Erythroblast (primary cell): Measurements from ENCODE around the gene RGMA.

ENCODE experiments used
- GATA1 ChIP-seq: IDR thresholded peaks from 2 replicates; pipeline ENCODE4 v1.6.1; 2011; ENCODE audit warnings: low read depth, mild to moderate bottlenecking, control low read depth, low read length, moderate library complexity
- POLR2A ChIP-seq: IDR thresholded peaks from 2 replicates; pipeline ENCODE4 v1.6.1; 2011; ENCODE audit warnings: mild to moderate bottlenecking, low read length

DNA sequence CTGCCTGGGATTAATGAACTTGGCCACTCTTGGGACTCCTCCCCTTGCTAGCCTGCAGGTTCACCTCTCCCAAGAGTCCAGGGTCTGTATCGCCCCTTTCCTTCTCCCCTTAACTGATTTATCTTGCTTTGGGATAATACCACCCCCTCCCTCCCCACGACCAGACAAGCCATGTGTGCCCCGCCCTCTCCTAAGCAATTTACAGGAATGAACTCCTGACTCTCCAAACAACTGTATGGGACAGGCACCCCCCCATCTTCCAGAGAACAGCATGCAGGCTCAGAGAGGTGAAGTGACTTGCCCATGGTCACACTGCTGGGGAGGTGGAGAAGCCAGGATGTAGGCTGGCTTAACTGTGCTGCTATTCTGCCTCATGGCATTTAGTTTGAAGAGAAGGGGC lies 46.8 kb downstream of the RGMA start:
- TF ChIP-seq POLR2A (no peak), GATA1 (no peak)
